GM12892 (cell line): ENCODE results near the gene STK39.

Experiments used
- POLR2A ChIP-seq: IDR thresholded peaks from 2 replicates; pipeline ENCODE4 v1.6.1; 2011; ENCODE audit warnings: low read depth, low read length, control low read depth
- TAF1 ChIP-seq: IDR thresholded peaks from 2 replicates; pipeline ENCODE4 v1.6.1; 2011; ENCODE audit warnings: low read depth, mild to moderate bottlenecking, control low read depth, low read length, borderline replicate concordance

- TF ChIP-seq POLR2A (no peak), TAF1 (no peak)
Measured at GRCh38 chr2:168145426-168146310, 101.7 kb downstream of the STK39 start.
